Vagina (tissue), 2 donors: ENCODE results near the gene RECK. TPM values are rescaled to one million over a fixed set of nuclear protein-coding genes. Genes with fewer than 3 reads are reported as not detected.

Experiments used
- DNase-seq, 2 donors: peaks; one replicate each; pipeline ENCODE4 v3.0.0-alpha.2; 2017; ENCODE audit errors: extremely low spot score in 2 of 2
- H3K27ac ChIP-seq: fragments of 200-600 bp; sonication (generic); one replicate; pipeline ENCODE4 v1.5.1; 2019
- H3K27me3 ChIP-seq: fragments of 200-600 bp; sonication (generic); one replicate; pipeline ENCODE4 v1.5.1; 2019
- H3K36me3 ChIP-seq, 2 donors: fragments of 200-600 bp; sonication (generic); one replicate each; pipeline ENCODE4 v1.5.1; 2017 to 2019
- H3K4me1 ChIP-seq: fragments of 200-600 bp; sonication (generic); one replicate; pipeline ENCODE4 v1.5.1; 2019
- H3K4me3 ChIP-seq, 2 donors: fragments of 200-600 bp; sonication (generic); 1 replicate in 1 of 2; 2 replicates in 1 of 2; pipeline ENCODE4 v1.5.1; 2016 to 2019
- H3K9me3 ChIP-seq: fragments of 200-600 bp; sonication (generic); one replicate; pipeline ENCODE4 v1.5.1; 2019
- CTCF ChIP-seq, 3 experiments: fragments of 450-650 bp in 2 of 3; fragments of 200-600 bp in 1 of 3; sonication (generic) in 1 of 3; IDR thresholded peaks; one replicate each; pipeline ENCODE4 v1.5.1; 2017 to 2019; ENCODE audit warnings: antibody characterized with exemption in 3 of 3, mild to moderate bottlenecking in 2 of 3, moderate library complexity in 2 of 3
- POLR2A ChIP-seq, 2 donors: fragments of 450-650 bp; IDR thresholded peaks; one replicate each; pipeline ENCODE4 v1.6.1; 2017; ENCODE audit warnings: antibody characterized with exemption in 2 of 2, mild to moderate bottlenecking in 2 of 2, moderate library complexity in 2 of 2
- POLR2AphosphoS5 ChIP-seq, 2 donors: sonication (generic); formaldehyde crosslinking; IDR thresholded peaks; one replicate each; pipeline ENCODE4 v1.9.0; 2017; ENCODE audit warnings: antibody characterized with exemption in 2 of 2, mild to moderate bottlenecking in 2 of 2, low read depth in 1 of 2; ENCODE audit not compliant: insufficient read depth in 1 of 2
- intact Hi-C: fragments of 100-400 bp; cut with DNase I; formaldehyde crosslinking; loops from one replicate; pipeline ENCODE4 v1.15.1; 2023
- total RNA-seq: library from RNA; depleted of rRNA; stranded (reverse); fragments of >200 nt; gene quantifications from one replicate; pipeline ENCODE4 v1.2.3, GENCODE V29; 2016

The RECK gene
- total RNA-seq, 1 donor from 2014 or later = 15.5 TPM

GRCh38 chr9:36091026-36091953 lies 54.6 kb downstream of the RECK start:
- intact Hi-C loops = no loop called here
- Histone ChIP-seq H3K4me3 (no peak overlapping the region), H3K36me3 (peaks cover 0 to 8% of the 10 kb centered on the region in 2 donors), H3K27ac (no peak overlapping the region), H3K9me3 (no peaks in the 10 kb centered on the region), H3K27me3 (no peaks in the 10 kb centered on the region), H3K4me1 (no peaks in the 10 kb centered on the region)
- DNase-seq = no peak
- TF ChIP-seq POLR2A (IDR thresholded peaks at IDR 0.05) = no peak
- no peak for TF ChIP-seq CTCF (IDR thresholded peaks at IDR 0.05)
- TF ChIP-seq POLR2AphosphoS5 (IDR thresholded peaks at IDR 0.05; ENCODE audit: insufficient read depth in 1 of 2, low read depth in 1 of 2) = no peak

GRCh38 chr9:36092014-36092413 lies 55.3 kb downstream of the RECK start:
- no peak overlapping the region for H3K4me3 ChIP-seq
- H3K27me3 ChIP-seq = no peaks in the 10 kb centered on the region
- intact Hi-C loops = no loop called here
- no peaks in the 10 kb centered on the region for H3K4me1 ChIP-seq
- TF ChIP-seq POLR2AphosphoS5 (IDR thresholded peaks at IDR 0.05; ENCODE audit: insufficient read depth in 1 of 2, low read depth in 1 of 2) (no peak), CTCF (IDR thresholded peaks at IDR 0.05) (no peak), POLR2A (IDR thresholded peaks at IDR 0.05) (no peak)
- DNase-seq = no peak
- no peaks in the 10 kb centered on the region for H3K9me3 ChIP-seq
- peaks cover 0 to 4% of the 10 kb centered on the region in 2 donors for H3K36me3 ChIP-seq
- H3K27ac ChIP-seq = no peak overlapping the region

GRCh38 chr9:36092509-36093215 lies 55.9 kb downstream of the RECK start:
- peaks cover 0 to 2% of the 10 kb centered on the region in 2 donors for H3K36me3 ChIP-seq
- no peaks in the 10 kb centered on the region for H3K4me1 ChIP-seq
- no peak overlapping the region for H3K4me3 ChIP-seq
- intact Hi-C loops = no loop called here
- no peak for DNase-seq
- H3K9me3 ChIP-seq = no peaks in the 10 kb centered on the region
- TF ChIP-seq CTCF (IDR thresholded peaks at IDR 0.05) (no peak), POLR2AphosphoS5 (IDR thresholded peaks at IDR 0.05; ENCODE audit: insufficient read depth in 1 of 2, low read depth in 1 of 2) (no peak), POLR2A (IDR thresholded peaks at IDR 0.05) (no peak)
- H3K27ac ChIP-seq = no peak overlapping the region
- no peaks in the 10 kb centered on the region for H3K27me3 ChIP-seq

- TF ChIP-seq POLR2A (IDR thresholded peaks at IDR 0.05) (no peak), CTCF (IDR thresholded peaks at IDR 0.05) (no peak), POLR2AphosphoS5 (IDR thresholded peaks at IDR 0.05; ENCODE audit: insufficient read depth in 1 of 2, low read depth in 1 of 2) (no peak)
- Histone ChIP-seq H3K36me3 (no peaks in the 10 kb centered on the region), H3K27me3 (no peaks in the 10 kb centered on the region), H3K4me1 (no peaks in the 10 kb centered on the region), H3K27ac (no peak overlapping the region), H3K9me3 (no peaks in the 10 kb centered on the region), H3K4me3 (no peak overlapping the region)
- intact Hi-C loops = no loop called here
- DNase-seq = no peak
These were observed 56.7 kb downstream of the RECK start for GRCh38 chr9:36093384-36093783.
